Hindlimb muscle (tissue), 1 donor: ENCODE measurements around the gene ASCC3. TPM values are rescaled to one million over a fixed set of nuclear protein-coding genes. Genes with fewer than 3 reads are reported as not detected.

Experiments used
- DNase-seq: peaks from one replicate; pipeline ENCODE4 v3.0.0-alpha.2; 2013
- polyA plus RNA-seq: library from polyadenylated mRNA; unstranded; fragments of 120-200 nt; gene quantifications from one replicate; pipeline ENCODE4 v1.2.1, GENCODE V29; 2013; ENCODE audit not compliant: insufficient read length

Gene ASCC3
- polyA plus RNA-seq, 1 donor, result 14.0 TPM

GRCh38 chr6:100575921-100576320 lies 305.2 kb downstream of the ASCC3 start:
- DNase-seq, result no peak

- no peak for DNase-seq
Measured at GRCh38 chr6:100574836-100575235, 306.3 kb downstream of the ASCC3 start.

GRCh38 chr6:100573166-100573565 lies 308.0 kb downstream of the ASCC3 start:
- peak; percentile 18 for DNase-seq

- DNase-seq, result no peak
Measured at GRCh38 chr6:100568255-100568654, 312.9 kb downstream of the ASCC3 start.

- DNase-seq, result no peak
Measured at GRCh38 chr6:100566563-100566962, 314.6 kb downstream of the ASCC3 start.

GRCh38 chr6:100565439-100566104 lies 315.6 kb downstream of the ASCC3 start:
- no peak for DNase-seq

GRCh38 chr6:100559859-100560258 lies 321.3 kb downstream of the ASCC3 start:
- DNase-seq, result no peak

GRCh38 chr6:100554228-100554627 lies 326.9 kb downstream of the ASCC3 start:
- no peak for DNase-seq

GRCh38 chr6:100553243-100553642 lies 327.9 kb downstream of the ASCC3 start:
- no peak for DNase-seq

GRCh38 chr6:100549406-100550167 lies 331.5 kb downstream of the ASCC3 start:
- DNase-seq, result no peak

- DNase-seq, result no peak
Measured at GRCh38 chr6:100538086-100538485, 343.0 kb downstream of the ASCC3 start.

GRCh38 chr6:100518588-100518987 lies 362.5 kb downstream of the ASCC3 start:
- DNase-seq, result no peak

GRCh38 chr6:100517633-100518032 lies 363.5 kb downstream of the ASCC3 start:
- no peak for DNase-seq

- DNase-seq, result no peak
Measured at GRCh38 chr6:100517106-100517505, 364.0 kb downstream of the ASCC3 start.

GRCh38 chr6:100514660-100515059 lies 366.5 kb downstream of the ASCC3 start:
- DNase-seq, result no peak

GRCh38 chr6:100512203-100512862 lies 368.8 kb downstream of the ASCC3 start:
- DNase-seq, result no peak

- DNase-seq, result no peak
Measured at GRCh38 chr6:100509101-100509500, 372.0 kb downstream of the ASCC3 start.

GRCh38 chr6:100506651-100507050 lies 374.5 kb downstream of the ASCC3 start:
- DNase-seq, result no peak

GRCh38 chr6:100504786-100505737 lies 376.1 kb downstream of the ASCC3 start:
- DNase-seq, result peak; percentile 26

GRCh38 chr6:100503043-100503705 lies 378.0 kb downstream of the ASCC3 start:
- DNase-seq, result no peak

- no peak for DNase-seq
Measured at GRCh38 chr6:100493206-100493888, 387.8 kb downstream of the ASCC3 start.
